ENCODE results near the gene SETD4. TPM values are rescaled to one million over a fixed set of nuclear protein-coding genes. Genes with fewer than 3 reads are reported as not detected.
A peak's percentile ranks its signal among the peaks of the same experiment; 100 is the strongest.

Gene SETD4
- total and polyA plus RNA-seq, 2 donors (not counting 1 experiment from before 2014, with no cell fraction given) = 15.1 to 48.5 TPM

DNA sequence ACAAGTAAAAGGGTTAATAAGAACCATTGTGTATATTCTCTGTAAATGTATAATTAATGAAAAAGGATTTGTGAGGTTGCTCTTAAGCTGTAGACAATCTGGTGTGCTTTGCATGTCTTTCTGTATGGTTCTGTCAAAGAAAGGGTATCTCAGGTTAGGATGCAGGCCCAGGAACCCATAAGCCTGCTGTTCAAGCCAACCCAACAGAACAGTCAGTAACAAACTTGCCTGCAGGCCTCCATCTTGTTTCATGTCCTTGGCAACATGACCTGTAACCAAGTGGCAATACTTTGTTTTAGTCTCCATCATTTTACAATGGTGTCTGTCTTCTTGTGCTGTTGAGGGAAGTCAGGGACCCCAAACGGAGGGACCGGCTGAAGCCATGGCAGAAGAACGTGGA is 38.7 kb upstream of the SETD4 start:
- no peaks in the 10 kb centered on the region for H4K20me1 ChIP-seq (ENCODE audit: control insufficient read depth, insufficient read depth, low read length, poor library complexity, severe bottlenecking)
- peaks cover 14% of the 10 kb centered on the region for H3K4me1 Mint-ChIP-seq
- TF ChIP-seq EZH2 (IDR thresholded peaks at IDR 0.05; ENCODE audit: borderline replicate concordance, insufficient read depth, low read depth, low read length, poor library complexity, severe bottlenecking) = no peak
- TF ChIP-seq, protein P1, sequence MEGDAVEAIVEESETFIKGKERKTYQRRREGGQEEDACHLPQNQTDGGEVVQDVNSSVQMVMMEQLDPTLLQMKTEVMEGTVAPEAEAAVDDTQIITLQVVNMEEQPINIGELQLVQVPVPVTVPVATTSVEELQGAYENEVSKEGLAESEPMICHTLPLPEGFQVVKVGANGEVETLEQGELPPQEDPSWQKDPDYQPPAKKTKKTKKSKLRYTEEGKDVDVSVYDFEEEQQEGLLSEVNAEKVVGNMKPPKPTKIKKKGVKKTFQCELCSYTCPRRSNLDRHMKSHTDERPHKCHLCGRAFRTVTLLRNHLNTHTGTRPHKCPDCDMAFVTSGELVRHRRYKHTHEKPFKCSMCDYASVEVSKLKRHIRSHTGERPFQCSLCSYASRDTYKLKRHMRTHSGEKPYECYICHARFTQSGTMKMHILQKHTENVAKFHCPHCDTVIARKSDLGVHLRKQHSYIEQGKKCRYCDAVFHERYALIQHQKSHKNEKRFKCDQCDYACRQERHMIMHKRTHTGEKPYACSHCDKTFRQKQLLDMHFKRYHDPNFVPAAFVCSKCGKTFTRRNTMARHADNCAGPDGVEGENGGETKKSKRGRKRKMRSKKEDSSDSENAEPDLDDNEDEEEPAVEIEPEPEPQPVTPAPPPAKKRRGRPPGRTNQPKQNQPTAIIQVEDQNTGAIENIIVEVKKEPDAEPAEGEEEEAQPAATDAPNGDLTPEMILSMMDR (IDR thresholded peaks at IDR 0.05) = no peak
- no peaks in the 10 kb centered on the region for H3K36me3 ChIP-seq (replicated peaks in 1 of 2; ENCODE audit: control extremely low read depth in 1 of 2, control insufficient read depth in 1 of 2, extremely low read depth in 1 of 2, insufficient read depth in 2 of 2, low read length in 1 of 2)
- ChIA-PET POLR2A (no interaction called here), CTCF (no interaction called here)
- DNase-seq (no peak), ATAC-seq (ENCODE audit: low read depth) (no peak)
- H3K9me3 ChIP-seq (ENCODE audit: control extremely low read depth in 1 of 3, control insufficient read depth in 2 of 3, insufficient read depth in 1 of 3, low read length in 2 of 3) = peaks cover 0 to 7% (median 3%) of the 10 kb centered on the region in 3 donors
- H3K9me3 Mint-ChIP-seq (ENCODE audit: insufficient read depth) = no peaks in the 10 kb centered on the region
- H3K27ac ChIP-seq (ENCODE audit: low read length in 2 of 2) = no peak overlapping the region
- H3K4me3 Mint-ChIP-seq = no peak overlapping the region
- H3K79me2 ChIP-seq (ENCODE audit: control insufficient read depth, insufficient read depth, low read length) = no peaks in the 10 kb centered on the region
- intact Hi-C loops (cut with micrococcal nuclease) = no loop called here
- H3K27me3 Mint-ChIP-seq = peaks cover under 1% of the 10 kb centered on the region
- H3K9ac ChIP-seq (ENCODE audit: low read length) = no peak overlapping the region
- no peak overlapping the region for H3K27ac Mint-ChIP-seq
- no peak overlapping the region for H3K4me2 ChIP-seq (replicated peaks; ENCODE audit: low read depth, low read length, poor library complexity, severe bottlenecking)
- peaks cover 6 to 10% of the 10 kb centered on the region in 2 donors for H3K4me1 ChIP-seq (ENCODE audit: control insufficient read depth in 2 of 2, insufficient read depth in 2 of 2, low read length in 2 of 2)
- no peaks in the 10 kb centered on the region for H3K27me3 ChIP-seq (replicated peaks in 1 of 4; ENCODE audit: control extremely low read depth in 1 of 4, control insufficient read depth in 3 of 4, insufficient read depth in 4 of 4, low read length in 3 of 4)
- no peak overlapping the region for H3K4me3 ChIP-seq (ENCODE audit: control extremely low read depth in 1 of 5, extremely low read depth in 1 of 5, insufficient read depth in 1 of 5, low read depth in 2 of 5, low read length in 4 of 5)
- H2AFZ ChIP-seq (ENCODE audit: insufficient read depth, low read depth, low read length, poor library complexity, severe bottlenecking) = no peak overlapping the region
- WGBS (ENCODE audit: insufficient coverage) = no CpG with 5 or more reads among the region's 3 CpGs

DNA sequence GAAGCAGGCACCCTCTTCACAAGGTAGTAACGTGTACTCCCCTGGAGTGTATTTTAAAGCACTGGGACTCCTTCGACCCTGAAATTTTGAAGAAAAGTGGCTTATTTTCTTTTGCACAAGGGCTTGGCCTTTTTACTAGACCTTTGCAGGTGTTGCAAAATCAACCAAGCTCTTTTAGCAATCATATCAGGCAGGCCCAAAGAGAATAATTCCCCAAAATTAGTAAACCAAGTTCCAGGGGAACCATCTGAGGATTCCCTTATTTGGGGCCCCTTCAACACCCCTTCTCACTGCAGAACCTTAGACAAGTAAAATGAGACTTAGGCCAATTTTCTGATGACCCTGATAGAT is 37.8 kb upstream of the SETD4 start:
- intact Hi-C loops (cut with micrococcal nuclease) = no loop called here
- ChIA-PET POLR2A (no interaction called here), CTCF (interaction anchor here (0.6 kb wide), 1 partner anchor 1750 kb away, joined by 4 read pairs; no protein-coding TSS in a partner anchor)
- no peak overlapping the region for H3K4me3 Mint-ChIP-seq
- no peaks in the 10 kb centered on the region for H3K36me3 ChIP-seq (replicated peaks in 1 of 2; ENCODE audit: control extremely low read depth in 1 of 2, control insufficient read depth in 1 of 2, extremely low read depth in 1 of 2, insufficient read depth in 2 of 2, low read length in 1 of 2)
- ATAC-seq (ENCODE audit: low read depth) = no peak
- H3K4me1 ChIP-seq (ENCODE audit: control insufficient read depth in 2 of 2, insufficient read depth in 2 of 2, low read length in 2 of 2) = peaks cover 6 to 10% of the 10 kb centered on the region in 2 donors
- no peak overlapping the region for H3K9ac ChIP-seq (ENCODE audit: low read length)
- no peak overlapping the region for H3K27ac Mint-ChIP-seq
- H3K9me3 Mint-ChIP-seq (ENCODE audit: insufficient read depth) = peaks cover 4% of the 10 kb centered on the region
- peaks cover 5% of the 10 kb centered on the region for H3K27me3 Mint-ChIP-seq
- peaks cover 0 to 13% (median 12%) of the 10 kb centered on the region in 3 donors for H3K9me3 ChIP-seq (ENCODE audit: control extremely low read depth in 1 of 3, control insufficient read depth in 2 of 3, insufficient read depth in 1 of 3, low read length in 2 of 3)
- TF ChIP-seq EZH2 (IDR thresholded peaks at IDR 0.05; ENCODE audit: borderline replicate concordance, insufficient read depth, low read depth, low read length, poor library complexity, severe bottlenecking) = no peak
- TF ChIP-seq, protein P1 (IDR thresholded peaks at IDR 0.05) = no peak
- peaks cover 14% of the 10 kb centered on the region for H3K4me1 Mint-ChIP-seq
- 25% methylated on average over 2 of the region's 2 CpGs for WGBS (ENCODE audit: insufficient coverage)
- DNase-seq = no peak
- no peaks in the 10 kb centered on the region for H3K79me2 ChIP-seq (ENCODE audit: control insufficient read depth, insufficient read depth, low read length)
- peaks cover 0 to 3% (median 0%) of the 10 kb centered on the region in 4 experiments for H3K27me3 ChIP-seq (replicated peaks in 1 of 4; ENCODE audit: control extremely low read depth in 1 of 4, control insufficient read depth in 3 of 4, insufficient read depth in 4 of 4, low read length in 3 of 4)
- no peaks in the 10 kb centered on the region for H4K20me1 ChIP-seq (ENCODE audit: control insufficient read depth, insufficient read depth, low read length, poor library complexity, severe bottlenecking)
- no peak overlapping the region for H3K27ac ChIP-seq (ENCODE audit: low read length in 2 of 2)
- H3K4me2 ChIP-seq (replicated peaks; ENCODE audit: low read depth, low read length, poor library complexity, severe bottlenecking) = no peak overlapping the region
- H3K4me3 ChIP-seq (ENCODE audit: control extremely low read depth in 1 of 5, extremely low read depth in 1 of 5, insufficient read depth in 1 of 5, low read depth in 2 of 5, low read length in 4 of 5) = no peak overlapping the region
- H2AFZ ChIP-seq (ENCODE audit: insufficient read depth, low read depth, low read length, poor library complexity, severe bottlenecking) = peak overlapping the region; percentile 10
